IMR-90 (cell line): ENCODE results near the gene ZBTB26. TPM values are rescaled to one million over a fixed set of nuclear protein-coding genes. Genes with fewer than 3 reads are reported as not detected.

Experiments used
- ATAC-seq: fragments of 200-7000 bp; cut with Tn5 transposase; 2 replicates; pipeline ENCODE4 v1.9.1; 2020; ENCODE audit warnings: low read depth, mild to moderate bottlenecking, moderate library complexity
- BruUV-seq: library from RNA; stranded (reverse); fragments of 400-500 nt; replicated peaks from 2 replicates; lab custom pipeline; 2021; lab: Mats Ljungman, UMichigan
- CTCF ChIA-PET: fragments of 300-600 bp; formaldehyde crosslinking; extraction: SDS; loops from one replicate; lab custom pipeline; 2021; ENCODE audit warnings: antibody characterized with exemption; lab: Yijun Ruan, JAX
- POLR2A ChIA-PET: fragments of 300-600 bp; sonication (Branson Sonifier 250); formaldehyde crosslinking; loops from one replicate; lab custom pipeline; 2022; ENCODE audit warnings: antibody characterized with exemption; ENCODE audit not compliant: unreplicated experiment; lab: Charles Lee
- DNase-seq: peaks from one replicate; pipeline ENCODE4 v3.0.0; 2013
- H2AFZ ChIP-seq: replicated peaks from 2 replicates; pipeline ENCODE3; 2013; ENCODE audit warnings: low read length, mild to moderate bottlenecking; ENCODE audit not compliant: poor library complexity
- H2AK5ac ChIP-seq: 2 replicates; pipeline ENCODE4 v1.6.1; 2013; ENCODE audit warnings: low read depth, low read length, inconsistent platforms
- H2AK9ac ChIP-seq: replicated peaks from 2 replicates; pipeline ENCODE3; 2013; ENCODE audit warnings: mild to moderate bottlenecking, low read depth, low read length, moderate library complexity; ENCODE audit not compliant: poor library complexity
- H2BK120ac ChIP-seq: 2 replicates; pipeline ENCODE4 v1.6.1; 2013; ENCODE audit warnings: low read depth, low read length, inconsistent platforms
- H2BK15ac ChIP-seq: 3 replicates; pipeline ENCODE4 v1.6.1; 2013; ENCODE audit warnings: low read depth, low read length, inconsistent platforms
- H2BK20ac ChIP-seq: 2 replicates; pipeline ENCODE4 v1.6.1; 2013; ENCODE audit warnings: low read depth, mild to moderate bottlenecking, inconsistent platforms, low read length, moderate library complexity
- H2BK5ac ChIP-seq: 2 replicates; pipeline ENCODE4 v1.6.1; 2013; ENCODE audit warnings: mild to moderate bottlenecking, low read depth, low read length, inconsistent platforms; ENCODE audit not compliant: poor library complexity, severe bottlenecking
- H3K14ac ChIP-seq: replicated peaks from 2 replicates; pipeline ENCODE4 v1.6.1; 2013; ENCODE audit warnings: low read depth, low read length, inconsistent platforms
- H3K18ac ChIP-seq: 2 replicates; pipeline ENCODE4 v1.6.1; 2013; ENCODE audit warnings: low read depth, low read length, control low read depth
- H3K23ac ChIP-seq: 2 replicates; pipeline ENCODE4 v1.6.1; 2013; ENCODE audit warnings: low read depth, low read length, inconsistent platforms
- H3K27ac ChIP-seq: 2 replicates; pipeline ENCODE4 v1.5.1; 2013; ENCODE audit warnings: mild to moderate bottlenecking, control low read depth, low read length; ENCODE audit not compliant: insufficient read depth
- H3K27me3 ChIP-seq: 2 replicates; pipeline ENCODE4 v1.6.1; 2013; ENCODE audit warnings: low read length; ENCODE audit not compliant: control insufficient read depth, insufficient read depth
- H3K36me3 ChIP-seq: 2 replicates; pipeline ENCODE4 v1.6.1; 2013; ENCODE audit warnings: low read length, mixed read lengths; ENCODE audit not compliant: control insufficient read depth, insufficient read depth
- H3K4ac ChIP-seq: 2 replicates; pipeline ENCODE4 v1.6.1; 2013; ENCODE audit warnings: low read depth, low read length, inconsistent platforms
- H3K4me1 ChIP-seq: 2 replicates; pipeline ENCODE4 v1.6.1; 2013; ENCODE audit warnings: low read length, mixed read lengths; ENCODE audit not compliant: control insufficient read depth, insufficient read depth
- H3K4me2 ChIP-seq: 2 replicates; pipeline ENCODE4 v1.6.1; 2013; ENCODE audit warnings: low read depth, mild to moderate bottlenecking, control low read depth, low read length, moderate library complexity
- H3K4me3 ChIP-seq: 2 replicates; pipeline ENCODE4 v1.5.1; 2013; ENCODE audit warnings: low read depth, mild to moderate bottlenecking, control low read depth, low read length, moderate library complexity; ENCODE audit not compliant: insufficient read depth
- H3K56ac ChIP-seq: 2 replicates; pipeline ENCODE4 v1.6.1; 2013; ENCODE audit warnings: low read length, inconsistent platforms; ENCODE audit not compliant: insufficient read depth; ENCODE audit errors: extremely low read depth
- H3K79me1 ChIP-seq, 2 experiments: 2 replicates each; pipeline ENCODE4 v1.6.1; 2013; ENCODE audit warnings: low read length in 2 of 2, inconsistent platforms in 1 of 2, low read depth in 1 of 2
- H3K9ac ChIP-seq: 2 replicates; pipeline ENCODE4 v1.6.1; 2013; ENCODE audit warnings: low read depth, low read length, control low read depth
- H3K9me1 ChIP-seq: 2 replicates; pipeline ENCODE4 v1.6.1; 2013; ENCODE audit warnings: low read length, inconsistent platforms; ENCODE audit not compliant: insufficient read depth
- H3K9me3 ChIP-seq: 2 replicates; pipeline ENCODE4 v1.6.1; 2013; ENCODE audit warnings: low read length; ENCODE audit not compliant: control insufficient read depth, insufficient read depth
- H4K20me1 ChIP-seq: 2 replicates; pipeline ENCODE4 v1.6.1; 2013; ENCODE audit warnings: low read length, inconsistent platforms; ENCODE audit not compliant: insufficient read depth
- H4K5ac ChIP-seq: 2 replicates; pipeline ENCODE4 v1.6.1; 2013; ENCODE audit warnings: mild to moderate bottlenecking, low read depth, low read length, control low read depth
- H4K8ac ChIP-seq, 2 experiments: 2 replicates each; pipeline ENCODE4 v1.6.1; 2013; ENCODE audit warnings: low read depth in 2 of 2, low read length in 2 of 2, control low read depth in 1 of 2, inconsistent platforms in 1 of 2
- H4K91ac ChIP-seq: 2 replicates; pipeline ENCODE4 v1.6.1; 2013; ENCODE audit warnings: low read depth, low read length, inconsistent platforms; ENCODE audit not compliant: insufficient read depth
- FOS ChIP-seq: fragments of 150-350 bp; IDR thresholded peaks from 2 replicates; pipeline ENCODE4 v1.6.1; 2016; ENCODE audit warnings: low read depth, low read length
- MAZ ChIP-seq: IDR thresholded peaks from 2 replicates; pipeline ENCODE4 v1.6.1; 2012; ENCODE audit warnings: low read depth, mild to moderate bottlenecking, low read length, improper control_type of control experiment, moderate library complexity, borderline replicate concordance
- NFE2L2 ChIP-seq: fragments of 150-350 bp; IDR thresholded peaks from 2 replicates; pipeline ENCODE4 v1.6.1; 2016; ENCODE audit warnings: low read depth, mild to moderate bottlenecking, low read length
- RCOR1 ChIP-seq: IDR thresholded peaks from 2 replicates; pipeline ENCODE4 v1.6.1; 2012; ENCODE audit warnings: mild to moderate bottlenecking, low read length, improper control_type of control experiment; ENCODE audit not compliant: insufficient replicate concordance
- WGBS, 2 experiments: methylation state at CpG; one replicate each; pipeline versions ENCODE4 v1.1.5 to v1.1.7; 2013; ENCODE audit warnings: missing lambda C conversion rate in 2 of 2; ENCODE audit not compliant: insufficient read length in 1 of 2; ENCODE audit errors: extremely low coverage in 2 of 2; 5-methylcytosine and 5-hydroxymethylcytosine counted together
- dilution Hi-C: fragments of 300-500 bp; cut with HindIII; formaldehyde crosslinking; loops from one replicate; pipeline ENCODE4 v1.14.3; 2018; ENCODE audit warnings: low sequenced_read_pairs; ENCODE audit not compliant: unreplicated experiment
- in situ Hi-C: fragments of 300-500 bp; cut with MboI; formaldehyde crosslinking; loops from 3 replicates; pipeline ENCODE4 v1.14.3; 2019; ENCODE audit warnings: low sequenced_read_pairs, inconsistent platforms, mixed read lengths
- intact Hi-C: fragments of 100-400 bp; cut with micrococcal nuclease; formaldehyde crosslinking; loops from 2 replicates; pipeline ENCODE4 v1.10.0; 2022
- polyA plus RNA-seq, 3 experiments: library from polyadenylated mRNA; depleted of rRNA; stranded (reverse); fragments of >200 nt; gene quantifications; 2 replicates each; pipeline ENCODE4 v1.2.3, GENCODE V29; 2012; ENCODE audit warnings: low replicate concordance in 1 of 3
- total RNA-seq: library from RNA; depleted of rRNA; stranded (reverse); fragments of >200 nt; gene quantifications from 2 replicates; pipeline ENCODE4 v1.2.3, GENCODE V29; 2012

ZBTB26 gene
- total and polyA plus RNA-seq, 2 of the 4 experiments (the other 2 are of a cell fraction) = 3.1 to 6.1 TPM

- Histone ChIP-seq H3K56ac (no peak overlapping the region), H4K91ac (no peak overlapping the region), H3K9ac (no peak overlapping the region), H2BK5ac (peak overlapping the region; percentile 53), H4K20me1 (peaks cover 20% of the 10 kb centered on the region), H2AK5ac (no peak overlapping the region), H2BK15ac (no peak overlapping the region), H3K18ac (no peak overlapping the region), H4K8ac (no peak overlapping the region), H3K4me2 (peak overlapping the region; percentile 5; the same call in 1 of the 2 replicates), H3K4ac (no peak overlapping the region), H3K27me3 (no peaks in the 10 kb centered on the region), H2AFZ (no peak overlapping the region), H3K4me1 (peaks cover 4% of the 10 kb centered on the region), H3K9me3 (no peaks in the 10 kb centered on the region), H3K14ac (no peak overlapping the region), H2BK20ac (no peak overlapping the region), H2AK9ac (no peak overlapping the region), H3K4me3 (no peak overlapping the region), H4K5ac (no peak overlapping the region), H2BK120ac (no peak overlapping the region), H3K23ac (no peak overlapping the region; the same call in 1 of the 2 replicates), H3K36me3 (peaks cover 6% of the 10 kb centered on the region), H3K79me1 (peaks cover 20 to 48% of the 10 kb centered on the region in 2 experiments), H3K9me1 (no peaks in the 10 kb centered on the region), H3K27ac (no peak overlapping the region)
- ChIA-PET CTCF (no interaction called here), POLR2A (no interaction called here)
- intact Hi-C loops = loop anchor here (5.0 kb wide), 1 partner anchor 44 kb away; no protein-coding TSS in a partner anchor
- TF ChIP-seq MAZ = no peak
- no peak for TF ChIP-seq NFE2L2
- no peak for TF ChIP-seq RCOR1
- no peak for TF ChIP-seq FOS
- in situ Hi-C loops = no loop called here
- dilution Hi-C loops = no loop called here
- no peak for ATAC-seq
- no CpG with 5 or more reads among the region's 3 CpGs for WGBS, 2 experiments
- BruUV-seq = no TSS peak
- no peak for DNase-seq
Observed at GRCh38 chr9:122948313-122948712, 17.0 kb upstream of the ZBTB26 start.
